Jurkat, Clone E6-1 (cell line): ENCODE measurements around the gene CHAF1A.

Experiments used
- DNase-seq: peaks from one replicate; pipeline ENCODE4 v3.0.0-alpha.2; 2011; ENCODE audit warnings: low read depth, low spot score
- H3K4me3 ChIP-seq: 2 replicates; pipeline ENCODE4 v1.5.1; 2011; ENCODE audit warnings: mild to moderate bottlenecking, low read length, control low read depth, moderate library complexity

Gene CHAF1A

GRCh38 chr19:4448147-4448985, 45.9 kb downstream of the CHAF1A start:
- DNase-seq = no peak
- no peak overlapping the region for H3K4me3 ChIP-seq

GRCh38 chr19:4449022-4449638, 46.7 kb downstream of the CHAF1A start:
- no peak overlapping the region for H3K4me3 ChIP-seq
- no peak for DNase-seq

GRCh38 chr19:4449639-4450028, 47.2 kb downstream of the CHAF1A start:
- no peak overlapping the region for H3K4me3 ChIP-seq
- DNase-seq = no peak

- no peak overlapping the region for H3K4me3 ChIP-seq
- no peak for DNase-seq
Observed at GRCh38 chr19:4452230-4452990, 50.0 kb downstream of the CHAF1A start.

- no peak overlapping the region for H3K4me3 ChIP-seq
- no peak for DNase-seq
Observed at GRCh38 chr19:4453232-4454179, 51.1 kb downstream of the CHAF1A start.

GRCh38 chr19:4454747-4455718, 52.6 kb downstream of the CHAF1A start:
- DNase-seq = no peak
- H3K4me3 ChIP-seq = no peak overlapping the region

GRCh38 chr19:4455719-4456475, 53.5 kb downstream of the CHAF1A start:
- DNase-seq = no peak
- peak overlapping the region; percentile 61 for H3K4me3 ChIP-seq

- peak overlapping the region; percentile 61 for H3K4me3 ChIP-seq
- no peak for DNase-seq
Observed at GRCh38 chr19:4456476-4456842, 54.0 kb downstream of the CHAF1A start.

- DNase-seq = peak; percentile 41
- H3K4me3 ChIP-seq = peak overlapping the region; percentile 67
Observed at GRCh38 chr19:4456843-4457653, 54.6 kb downstream of the CHAF1A start.

GRCh38 chr19:4457654-4458395, 55.4 kb downstream of the CHAF1A start, which contains the start of gene UBXN6:
UBXN6 (minus strand) TSS chr19:4457794; CDS start chr19:4457697, 97 bp downstream.
- DNase-seq = peak; percentile 98
- peak within 1 kb of the TSS; percentile 67 for H3K4me3 ChIP-seq

- no peak for DNase-seq
- no peak overlapping the region for H3K4me3 ChIP-seq
Observed at GRCh38 chr19:4464815-4465581, 62.6 kb downstream of the CHAF1A start.

- H3K4me3 ChIP-seq = no peak overlapping the region
- DNase-seq = no peak
Observed at GRCh38 chr19:4467835-4468234, 65.4 kb downstream of the CHAF1A start.

- DNase-seq = peak; percentile 100
- peak overlapping the region; percentile 70 for H3K4me3 ChIP-seq
Observed at GRCh38 chr19:4471403-4472173, 69.1 kb downstream of the CHAF1A start.
